Stimulated activated CD4-positive, alpha-beta T cell treated with anti-CD3 and anti-CD28 coated beads, Interleukin-15, amount 100 ng/mL, for 1 hour (primary cell): ENCODE measurements around the gene LHFPL6.

Experiments used
- DNase-seq, 2 donors: peaks; one replicate each; pipeline ENCODE4 v3.0.0-alpha.2; 2020; ENCODE audit warnings: low read depth in 1 of 2, low spot score in 1 of 2

Gene LHFPL6

GRCh38 chr13:39474600-39474999, 128.4 kb downstream of the LHFPL6 start:
- no peak for DNase-seq

DNA sequence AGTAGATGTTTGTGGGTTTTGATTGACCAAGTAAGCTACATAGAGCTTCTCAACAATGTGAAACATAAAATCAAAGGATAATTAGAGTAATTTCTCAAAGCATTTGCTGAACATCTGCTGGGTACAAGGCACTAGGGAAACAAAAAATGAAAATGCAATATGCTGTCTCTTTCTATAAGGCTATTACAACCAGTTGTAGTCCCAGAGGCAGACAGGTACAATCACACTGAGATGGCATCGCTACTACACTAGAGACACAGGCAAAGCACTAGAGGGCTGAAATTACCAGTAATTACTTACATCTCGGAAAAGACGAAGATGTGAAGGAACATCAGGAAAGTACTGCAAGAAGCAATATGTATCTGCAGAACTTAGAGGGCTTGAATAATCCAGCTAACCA, 133.3 kb downstream of the LHFPL6 start:
- DNase-seq, result no peak

- no peak for DNase-seq
These were observed 134.7 kb downstream of the LHFPL6 start for GRCh38 chr13:39468306-39468705.

GRCh38 chr13:39463611-39464010, 139.4 kb downstream of the LHFPL6 start:
- DNase-seq, result no peak

- DNase-seq, result no peak
These were observed 140.1 kb downstream of the LHFPL6 start for GRCh38 chr13:39462906-39463305.

GRCh38 chr13:39462428-39462827, 140.6 kb downstream of the LHFPL6 start:
- DNase-seq, result no peak

GRCh38 chr13:39461685-39462266, 141.2 kb downstream of the LHFPL6 start:
- no peak for DNase-seq

DNA sequence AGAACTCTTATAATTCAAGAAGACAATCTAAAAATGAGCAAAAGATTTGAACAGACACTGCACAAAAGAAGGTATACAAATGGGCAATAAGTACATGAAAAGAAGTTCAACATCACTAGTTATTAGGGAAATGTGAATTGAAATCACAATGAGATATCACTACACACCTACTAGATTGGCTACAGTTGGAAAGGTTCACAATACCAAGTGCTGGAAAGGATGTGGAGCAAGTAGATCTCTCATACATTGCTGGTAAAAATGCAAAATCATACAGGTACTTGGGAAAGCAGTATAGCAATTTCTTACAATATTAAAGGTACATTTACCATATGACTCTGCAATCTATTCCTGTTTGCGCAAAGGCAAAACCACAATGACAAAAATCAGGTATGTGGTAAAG, 145.7 kb downstream of the LHFPL6 start:
- no peak for DNase-seq

- DNase-seq, result no peak
These were observed 147.3 kb downstream of the LHFPL6 start for GRCh38 chr13:39455521-39456175.

GRCh38 chr13:39452834-39453233, 150.2 kb downstream of the LHFPL6 start:
- DNase-seq, result no peak

- DNase-seq, result no peak
These were observed 150.6 kb downstream of the LHFPL6 start for GRCh38 chr13:39452417-39452816.

- no peak for DNase-seq
These were observed 151.1 kb downstream of the LHFPL6 start for GRCh38 chr13:39451860-39452301.

DNA sequence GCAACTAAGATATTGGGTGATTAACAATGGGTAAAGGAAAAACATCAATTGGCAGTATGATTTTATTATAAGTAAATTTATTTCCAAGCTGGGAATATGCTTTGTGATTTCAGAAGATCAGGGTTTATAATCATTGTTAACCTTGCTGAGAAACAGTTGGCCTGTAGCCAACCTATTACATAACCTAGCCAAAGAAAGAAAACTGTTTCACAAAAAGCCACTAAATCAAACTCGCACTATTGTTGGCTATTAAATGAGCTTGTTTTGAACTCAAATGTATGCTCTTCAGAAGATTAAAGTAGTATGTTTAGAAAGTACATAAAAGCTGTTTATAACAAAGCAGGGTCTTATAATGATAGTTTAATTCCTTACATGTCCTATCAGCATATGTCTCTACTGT, 151.7 kb downstream of the LHFPL6 start:
- no peak for DNase-seq

- DNase-seq, result no peak
These were observed 152.8 kb downstream of the LHFPL6 start for GRCh38 chr13:39450176-39450575.

GRCh38 chr13:39448834-39449233, 154.2 kb downstream of the LHFPL6 start:
- no peak for DNase-seq

DNA sequence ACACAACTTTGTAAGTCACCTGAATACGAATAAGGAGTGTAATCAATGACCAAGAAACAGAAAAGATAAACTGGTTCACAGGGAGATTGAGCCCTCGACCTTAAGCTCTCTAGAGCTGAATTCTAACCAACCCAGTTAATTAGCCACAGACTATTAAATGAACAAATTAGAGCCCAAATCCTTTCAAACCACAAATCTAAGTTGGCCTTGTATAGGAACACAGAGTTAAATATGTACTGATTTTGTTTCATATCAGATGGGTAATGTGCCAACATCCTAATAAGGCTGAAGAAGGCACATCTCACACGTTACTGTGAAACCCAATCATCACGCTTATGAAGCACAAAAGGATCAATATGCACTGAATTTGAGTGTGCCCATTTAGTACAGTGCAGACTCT, 156.1 kb downstream of the LHFPL6 start:
- DNase-seq, result no peak

GRCh38 chr13:39444866-39445265, 158.1 kb downstream of the LHFPL6 start:
- DNase-seq, result no peak

DNA sequence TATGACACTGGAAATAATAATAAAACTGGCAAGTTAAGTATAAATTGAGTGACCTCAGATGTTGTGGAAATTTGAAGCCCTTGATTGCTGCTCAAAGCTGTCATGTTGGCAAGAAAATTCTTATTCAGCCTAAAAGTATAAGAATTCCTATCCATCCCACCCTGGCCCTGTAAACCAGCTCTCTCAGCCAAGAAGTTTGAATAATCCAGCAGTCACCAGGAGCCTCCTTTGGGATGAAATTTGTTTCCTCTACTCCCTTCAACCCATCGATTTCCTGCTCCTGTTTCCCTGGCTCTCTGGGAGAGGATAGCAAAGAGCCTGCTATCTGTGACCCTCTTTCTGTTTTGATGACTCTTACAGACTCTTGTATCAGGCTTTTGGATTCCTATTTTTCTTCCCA, 169.3 kb downstream of the LHFPL6 start:
- no peak for DNase-seq

GRCh38 chr13:39432196-39432595, 170.8 kb downstream of the LHFPL6 start:
- no peak for DNase-seq

- no peak for DNase-seq
These were observed 180.0 kb downstream of the LHFPL6 start for GRCh38 chr13:39422845-39423565.

DNA sequence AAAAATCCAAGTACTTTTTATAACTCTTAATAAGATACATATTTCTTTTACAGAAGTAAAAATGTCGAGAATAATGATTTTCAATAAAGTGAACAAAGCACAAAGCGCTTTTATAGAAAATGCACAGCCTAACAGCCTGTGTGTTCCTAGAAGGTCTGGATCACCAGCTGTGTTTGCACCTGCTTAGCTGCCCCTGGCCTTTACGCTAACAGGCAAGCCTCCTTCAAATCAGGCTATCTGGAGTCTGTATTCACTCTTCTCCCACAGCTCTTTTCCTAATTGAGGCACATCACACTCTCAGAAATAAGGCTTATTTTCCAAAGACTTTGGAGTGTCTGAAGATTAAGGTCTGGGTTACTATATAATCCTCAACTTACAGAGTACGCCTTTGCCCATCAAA, 183.1 kb downstream of the LHFPL6 start:
- DNase-seq, result no peak

- DNase-seq, result no peak
These were observed 183.9 kb downstream of the LHFPL6 start for GRCh38 chr13:39419068-39419467.
